ENCODE data around the gene MYH4. TPM values are rescaled to one million over a fixed set of nuclear protein-coding genes. Genes with fewer than 3 reads are reported as not detected.

The MYH4 gene
- total RNA-seq, 2 donors from 2014 or later: not detected

- no peak overlapping the region for H3K27ac ChIP-seq
- TF ChIP-seq CTCF (IDR thresholded peaks at IDR 0.05) (no peak), POLR2A (IDR thresholded peaks at IDR 0.05) (no peak)
- no peaks in the 10 kb centered on the region for H3K36me3 ChIP-seq (replicated peaks in 1 of 2; ENCODE audit: insufficient read depth in 1 of 2, low read depth in 2 of 2)
- no peaks in the 10 kb centered on the region for H3K27me3 ChIP-seq
- WGBS, 2 donors: 36 to 47% methylated on average over 6 of the region's 6 CpGs
- H3K4me3 ChIP-seq: no peak overlapping the region
- H3K9me3 ChIP-seq: no peaks in the 10 kb centered on the region
- DNase-seq (peak in 1 of 4 donors; percentile 6), ATAC-seq (no peak)
- no peaks in the 10 kb centered on the region for H3K4me1 ChIP-seq
- intact Hi-C loops (cut with DNase I): no loop called here
Measured at GRCh38 chr17:10513299-10514067, 44.1 kb upstream of the MYH4 start.

GRCh38 chr17:10512856-10513255, 43.5 kb upstream of the MYH4 start:
- no peak for TF ChIP-seq CTCF (IDR thresholded peaks at IDR 0.05)
- no peak for TF ChIP-seq POLR2A (IDR thresholded peaks at IDR 0.05)
- intact Hi-C loops (cut with DNase I): no loop called here
- 53 to 66% methylated on average over 2 of the region's 2 CpGs for WGBS, 2 donors

GRCh38 chr17:10499950-10500349, 30.6 kb upstream of the MYH4 start:
- intact Hi-C loops (cut with DNase I): no loop called here
- Histone ChIP-seq H3K9me3 (no peaks in the 10 kb centered on the region), H3K4me1 (no peaks in the 10 kb centered on the region), H3K36me3 (replicated peaks in 1 of 2; ENCODE audit: insufficient read depth in 1 of 2, low read depth in 2 of 2) (no peaks in the 10 kb centered on the region), H3K27me3 (no peaks in the 10 kb centered on the region), H3K4me3 (no peak overlapping the region), H3K27ac (no peak overlapping the region)
- ATAC-seq (no peak), DNase-seq (no peak)
- TF ChIP-seq CTCF (IDR thresholded peaks at IDR 0.05) (no peak), POLR2A (IDR thresholded peaks at IDR 0.05) (no peak)
- WGBS, 2 donors: 54 to 68% methylated on average over 3 of the region's 3 CpGs

More at GRCh38 chr17:10512856-10513255, 43.5 kb upstream of the MYH4 start:
- Histone ChIP-seq H3K4me3 (no peak overlapping the region), H3K27ac (no peak overlapping the region), H3K27me3 (no peaks in the 10 kb centered on the region), H3K4me1 (no peaks in the 10 kb centered on the region), H3K9me3 (no peaks in the 10 kb centered on the region), H3K36me3 (replicated peaks in 1 of 2; ENCODE audit: insufficient read depth in 1 of 2, low read depth in 2 of 2) (no peaks in the 10 kb centered on the region)
- no peak for ATAC-seq
- no peak for DNase-seq

GRCh38 chr17:10492004-10492403, 22.6 kb upstream of the MYH4 start:
- H3K4me3 ChIP-seq: no peak overlapping the region
- WGBS, 2 donors: 80 to 81% methylated on average over 2 of the region's 2 CpGs
- H3K9me3 ChIP-seq: peaks cover 0 to 5% (median 0%) of the 10 kb centered on the region in 3 donors
- TF ChIP-seq CTCF (IDR thresholded peaks at IDR 0.05): no peak
- no peaks in the 10 kb centered on the region for H3K27me3 ChIP-seq
- no peaks in the 10 kb centered on the region for H3K4me1 ChIP-seq
- H3K36me3 ChIP-seq (replicated peaks in 1 of 2; ENCODE audit: insufficient read depth in 1 of 2, low read depth in 2 of 2): no peaks in the 10 kb centered on the region
- no peak overlapping the region for H3K27ac ChIP-seq
- DNase-seq (no peak), ATAC-seq (no peak)
- intact Hi-C loops (cut with DNase I): no loop called here

GRCh38 chr17:10482252-10482651, 12.9 kb upstream of the MYH4 start:
- WGBS, 2 donors: 11 to 33% methylated on average over 1 of the region's 1 CpG
- TF ChIP-seq CTCF (IDR thresholded peaks at IDR 0.05) (no peak), POLR2A (IDR thresholded peaks at IDR 0.05) (no peak)
- Histone ChIP-seq H3K27ac (no peak overlapping the region), H3K4me1 (no peaks in the 10 kb centered on the region), H3K9me3 (peaks cover 0 to 10% (median 0%) of the 10 kb centered on the region in 3 donors), H3K4me3 (no peak overlapping the region), H3K36me3 (replicated peaks in 1 of 2; ENCODE audit: insufficient read depth in 1 of 2, low read depth in 2 of 2) (no peaks in the 10 kb centered on the region), H3K27me3 (no peaks in the 10 kb centered on the region)
- ATAC-seq (no peak), DNase-seq (no peak)
- intact Hi-C loops (cut with DNase I): no loop called here

All from body of pancreas (tissue), 4 donors.